Nephron (organoid): ENCODE measurements around the gene CCDC187.
"Not testable (repeated sequence)": the region's sequence is repeated elsewhere in the genome, so short reads cannot be mapped to it uniquely, and the experiment has no call there.

ENCODE experiments used
- H3K27ac Mint-ChIP-seq, 3 experiments: 2 replicates each; pipeline ENCODE4 v1.8.0; 2020; ENCODE audit warnings: mixed read lengths in 3 of 3, mild to moderate bottlenecking in 2 of 3, moderate library complexity in 1 of 3
- H3K27me3 Mint-ChIP-seq: 2 replicates; pipeline ENCODE4 v1.8.0; 2021; ENCODE audit warnings: low read depth, mild to moderate bottlenecking, moderate library complexity, mixed read lengths
- H3K36me3 Mint-ChIP-seq: 2 replicates; pipeline ENCODE4 v1.8.0; 2020; ENCODE audit warnings: low read depth, mixed read lengths
- H3K4me1 Mint-ChIP-seq: 2 replicates; pipeline ENCODE4 v1.8.0; 2020; ENCODE audit warnings: mixed read lengths
- H3K4me3 Mint-ChIP-seq, 3 experiments: 2 replicates each; pipeline ENCODE4 v1.8.0; 2020; ENCODE audit warnings: mild to moderate bottlenecking in 3 of 3, mixed read lengths in 3 of 3, moderate library complexity in 2 of 3
- H3K9me3 Mint-ChIP-seq: 2 replicates; pipeline ENCODE4 v1.8.0; 2020; ENCODE audit warnings: mixed read lengths
- TF ChIP-seq, protein P1 (sequence below), 3 experiments: fragments of 200-600 bp; sonication (generic); IDR thresholded peaks; one replicate each; pipeline ENCODE4 v1.5.0; 2021; ENCODE audit warnings: antibody characterized with exemption in 3 of 3; ENCODE audit not compliant: unreplicated experiment in 3 of 3

CCDC187 gene

DNA sequence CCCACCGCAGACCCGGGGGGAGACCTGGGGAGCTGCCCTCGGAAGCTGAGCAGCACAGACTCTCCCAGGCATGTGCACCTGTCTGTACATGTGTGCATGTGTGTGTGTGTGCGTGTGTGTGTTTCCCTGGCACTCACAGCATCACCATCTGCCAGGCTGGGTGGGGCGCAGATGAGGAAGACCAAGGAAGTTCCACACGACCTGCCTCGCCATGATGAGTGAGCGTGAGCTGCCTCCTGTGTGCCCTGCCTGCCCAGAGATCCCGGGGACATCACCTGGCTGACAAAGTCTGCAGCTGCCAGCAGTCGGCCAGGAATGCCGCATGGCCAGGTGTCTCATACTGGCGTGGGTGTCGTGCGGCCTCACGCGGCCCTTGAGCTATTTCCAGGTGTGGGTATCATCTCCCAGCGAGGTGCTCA lies 19.5 kb upstream of the CCDC187 start:
- H3K4me3 Mint-ChIP-seq = no peak overlapping the region
- no peaks in the 10 kb centered on the region for H3K36me3 Mint-ChIP-seq
- TF ChIP-seq, protein P1, sequence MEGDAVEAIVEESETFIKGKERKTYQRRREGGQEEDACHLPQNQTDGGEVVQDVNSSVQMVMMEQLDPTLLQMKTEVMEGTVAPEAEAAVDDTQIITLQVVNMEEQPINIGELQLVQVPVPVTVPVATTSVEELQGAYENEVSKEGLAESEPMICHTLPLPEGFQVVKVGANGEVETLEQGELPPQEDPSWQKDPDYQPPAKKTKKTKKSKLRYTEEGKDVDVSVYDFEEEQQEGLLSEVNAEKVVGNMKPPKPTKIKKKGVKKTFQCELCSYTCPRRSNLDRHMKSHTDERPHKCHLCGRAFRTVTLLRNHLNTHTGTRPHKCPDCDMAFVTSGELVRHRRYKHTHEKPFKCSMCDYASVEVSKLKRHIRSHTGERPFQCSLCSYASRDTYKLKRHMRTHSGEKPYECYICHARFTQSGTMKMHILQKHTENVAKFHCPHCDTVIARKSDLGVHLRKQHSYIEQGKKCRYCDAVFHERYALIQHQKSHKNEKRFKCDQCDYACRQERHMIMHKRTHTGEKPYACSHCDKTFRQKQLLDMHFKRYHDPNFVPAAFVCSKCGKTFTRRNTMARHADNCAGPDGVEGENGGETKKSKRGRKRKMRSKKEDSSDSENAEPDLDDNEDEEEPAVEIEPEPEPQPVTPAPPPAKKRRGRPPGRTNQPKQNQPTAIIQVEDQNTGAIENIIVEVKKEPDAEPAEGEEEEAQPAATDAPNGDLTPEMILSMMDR (IDR thresholded peaks at IDR 0.05; ENCODE audit: unreplicated experiment in 3 of 3) = no peak
- peak overlapping the region in 2 of 3 experiments; percentile 48 to 70 for H3K27ac Mint-ChIP-seq
- H3K9me3 Mint-ChIP-seq = peaks cover 3% of the 10 kb centered on the region
- peaks cover 12% of the 10 kb centered on the region for H3K4me1 Mint-ChIP-seq
- peaks cover 6% of the 10 kb centered on the region for H3K27me3 Mint-ChIP-seq

DNA sequence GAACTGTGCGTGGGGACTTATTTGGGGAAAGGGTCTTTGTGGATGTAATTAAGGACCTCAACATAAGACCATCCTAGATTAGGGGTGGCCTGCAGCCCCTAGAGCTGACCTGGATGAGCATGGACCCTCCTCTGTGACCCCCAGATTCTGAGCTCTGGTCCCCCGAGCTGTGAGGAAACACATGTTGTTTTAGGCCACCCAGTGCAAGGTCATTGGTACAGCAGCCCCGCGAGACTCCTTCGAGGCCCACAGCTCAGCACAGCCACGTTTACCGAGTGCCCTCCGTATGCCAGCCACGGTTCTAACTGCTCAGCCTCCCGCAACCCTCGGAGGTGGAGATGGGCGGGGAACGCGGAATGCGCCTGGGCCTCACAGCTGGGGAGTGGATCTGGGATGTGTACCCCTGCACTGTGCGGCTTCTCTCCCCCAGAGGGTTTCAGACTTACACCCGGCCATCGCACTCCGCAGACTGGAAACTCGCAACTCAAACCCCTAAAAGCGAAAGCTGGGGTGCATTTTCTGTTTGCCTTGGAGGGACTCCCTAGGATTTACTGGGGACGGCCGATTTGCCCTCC lies 18.9 kb upstream of the CCDC187 start:
- H3K9me3 Mint-ChIP-seq = peaks cover 3% of the 10 kb centered on the region
- no peaks in the 10 kb centered on the region for H3K36me3 Mint-ChIP-seq
- H3K4me1 Mint-ChIP-seq = peaks cover 12% of the 10 kb centered on the region
- peak overlapping the region in 2 of 3 experiments; percentile 68 for H3K27ac Mint-ChIP-seq
- H3K27me3 Mint-ChIP-seq = peaks cover 6% of the 10 kb centered on the region
- H3K4me3 Mint-ChIP-seq = no peak overlapping the region
- TF ChIP-seq, protein P1 (IDR thresholded peaks at IDR 0.05; ENCODE audit: unreplicated experiment in 3 of 3) = no peak

DNA sequence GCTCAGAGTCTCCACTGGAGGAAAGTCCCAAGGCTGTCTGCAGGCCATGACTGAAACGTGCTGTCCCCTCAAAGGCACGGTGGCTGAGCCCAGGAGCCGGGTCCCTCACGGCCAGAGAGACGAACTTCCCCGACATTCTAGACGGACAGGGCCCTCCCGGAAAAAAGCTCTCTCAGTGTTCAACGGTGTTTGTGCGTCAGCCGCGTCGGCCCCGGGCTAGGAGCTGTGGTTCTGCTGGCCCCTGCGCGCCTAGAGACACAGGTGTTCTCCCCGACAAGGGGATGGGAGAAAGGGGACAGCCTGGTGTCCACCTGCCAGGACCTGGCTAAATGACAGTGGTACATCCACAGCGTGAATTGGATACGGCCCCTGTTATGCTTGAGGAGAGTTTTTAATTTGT lies 17.7 kb upstream of the CCDC187 start:
- H3K27ac Mint-ChIP-seq = no peak overlapping the region
- TF ChIP-seq, protein P1 (IDR thresholded peaks at IDR 0.05; ENCODE audit: unreplicated experiment in 3 of 3) = no peak
- H3K27me3 Mint-ChIP-seq = peaks cover 6% of the 10 kb centered on the region
- no peak overlapping the region for H3K4me3 Mint-ChIP-seq
- H3K36me3 Mint-ChIP-seq = peaks cover under 1% of the 10 kb centered on the region
- peaks cover 12% of the 10 kb centered on the region for H3K4me1 Mint-ChIP-seq
- H3K9me3 Mint-ChIP-seq = peaks cover 5% of the 10 kb centered on the region

DNA sequence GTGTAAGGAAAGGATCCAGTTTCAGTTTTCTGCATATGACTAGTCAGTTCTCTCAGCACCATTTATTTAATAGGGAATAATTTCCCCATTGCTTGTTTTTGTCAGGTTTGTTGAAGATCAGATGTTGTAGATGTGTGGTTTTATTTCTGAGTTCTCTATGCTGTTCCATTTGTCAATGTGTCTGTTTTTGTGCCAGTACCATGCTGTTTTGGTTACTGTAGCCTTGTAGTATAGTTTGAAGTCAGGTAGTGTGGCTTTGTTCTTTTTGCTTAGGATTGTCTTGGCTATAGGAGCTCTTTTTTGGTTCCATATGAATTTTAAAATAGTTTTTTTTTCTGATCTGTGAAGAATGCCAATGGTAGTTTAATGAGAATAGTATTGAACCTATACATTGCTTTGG lies 17.1 kb upstream of the CCDC187 start:
- H3K27ac Mint-ChIP-seq, H3K4me3 Mint-ChIP-seq, H3K36me3 Mint-ChIP-seq: not testable (repeated sequence)
- H3K4me1 Mint-ChIP-seq = peaks cover 12% of the 10 kb centered on the region
- H3K9me3 Mint-ChIP-seq = peaks cover 11% of the 10 kb centered on the region
- H3K27me3 Mint-ChIP-seq = peaks cover 12% of the 10 kb centered on the region

DNA sequence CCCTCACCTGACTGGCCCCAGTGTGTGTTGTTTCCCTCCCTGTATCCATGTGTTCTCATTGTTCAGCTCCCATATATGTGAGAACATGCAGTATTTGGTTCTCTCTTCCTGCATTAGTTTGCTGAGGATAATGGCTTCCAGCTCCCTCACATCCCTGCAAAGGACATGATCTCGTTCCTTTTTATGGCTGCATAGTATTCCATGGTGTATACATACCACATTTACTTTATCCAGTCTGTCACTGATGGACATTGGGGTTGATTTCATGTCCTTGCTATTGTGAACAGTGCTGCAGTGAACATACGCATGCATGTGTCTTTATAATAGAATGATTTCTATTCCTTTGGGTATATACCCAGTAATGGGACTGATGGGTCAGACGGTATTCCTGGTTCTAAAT lies 16.1 kb upstream of the CCDC187 start:
- Mint-ChIP-seq H3K9me3 (peaks cover 17% of the 10 kb centered on the region), H3K27me3 (peaks cover 12% of the 10 kb centered on the region)
- H3K36me3 Mint-ChIP-seq, H3K27ac Mint-ChIP-seq, H3K4me1 Mint-ChIP-seq, H3K4me3 Mint-ChIP-seq: not testable (repeated sequence)

DNA sequence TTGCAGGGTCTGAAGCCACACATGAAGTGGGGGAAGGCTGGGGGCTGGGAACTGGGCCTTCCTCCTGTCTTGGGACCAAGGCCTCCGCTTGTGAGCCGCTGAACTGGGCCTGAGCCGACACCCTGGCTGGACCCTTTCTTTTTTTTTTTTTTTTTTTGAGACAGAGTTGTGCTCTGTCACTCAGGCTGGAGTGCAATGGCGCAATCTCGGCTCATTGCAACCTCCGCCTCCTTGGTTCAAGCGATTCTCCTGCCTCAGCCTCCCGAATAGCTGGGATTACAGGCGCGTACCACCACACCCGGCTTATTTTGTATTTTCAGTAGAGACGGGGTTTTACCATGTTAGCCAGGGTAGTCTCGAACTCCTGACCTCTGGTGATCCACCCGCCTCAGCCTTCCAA lies 15.3 kb upstream of the CCDC187 start:
- not testable (repeated sequence) for H3K4me3 Mint-ChIP-seq, H3K27ac Mint-ChIP-seq, H3K36me3 Mint-ChIP-seq, H3K4me1 Mint-ChIP-seq
- H3K27me3 Mint-ChIP-seq = peaks cover 12% of the 10 kb centered on the region
- H3K9me3 Mint-ChIP-seq = peaks cover 23% of the 10 kb centered on the region

DNA sequence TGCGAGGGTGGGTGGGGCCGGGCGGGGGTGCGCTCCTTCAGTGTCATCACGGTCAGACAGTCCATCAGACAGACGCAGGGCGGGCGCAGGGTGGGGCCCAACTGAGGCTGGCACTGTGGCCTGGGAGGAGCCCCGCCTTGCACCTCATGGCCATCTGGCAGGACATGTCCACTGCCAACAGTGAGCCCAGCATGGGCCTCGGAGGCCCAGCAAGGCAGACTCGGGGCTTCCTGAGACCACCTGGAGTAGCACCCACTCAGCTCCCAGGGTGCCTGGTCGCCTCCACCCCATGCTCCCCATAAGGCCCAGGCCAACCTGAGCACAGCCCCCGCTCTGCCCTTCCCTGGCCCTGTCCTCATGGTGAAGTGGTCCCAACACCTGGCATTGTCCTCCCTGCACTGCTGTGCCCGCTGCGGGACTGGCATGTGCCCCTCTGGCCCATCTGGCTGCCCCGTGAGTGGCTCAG lies 14.9 kb upstream of the CCDC187 start:
- Mint-ChIP-seq H3K9me3 (peaks cover 23% of the 10 kb centered on the region), H3K27ac (no peak overlapping the region), H3K4me3 (no peak overlapping the region), H3K27me3 (peaks cover 9% of the 10 kb centered on the region), H3K4me1 (peaks cover 4% of the 10 kb centered on the region), H3K36me3 (peaks cover 5% of the 10 kb centered on the region)
- TF ChIP-seq, protein P1 (IDR thresholded peaks at IDR 0.05; ENCODE audit: unreplicated experiment in 3 of 3) = no peak
